ENCODE measurements around the gene PAGE2B.
"Not testable (repeated sequence)": the region's sequence is repeated elsewhere in the genome, so short reads cannot be mapped to it uniquely, and the experiment has no call there.

PAGE2B gene

GRCh38 chrX:55030271-55031205 is 44.3 kb upstream of the PAGE2B start, which contains the start of gene ALAS2:
TSS of gene ALAS2 (minus strand) at chrX:55030977. CDS start at chrX:55026000, 4,977 bp downstream.
- no peak within 1 kb of the TSS for H3K4me3 ChIP-seq (replicated peaks; ENCODE audit: low read depth, low read length)
- no peak for DNase-seq (ENCODE audit: extremely low read depth, low read depth)
- TF ChIP-seq, protein P1, sequence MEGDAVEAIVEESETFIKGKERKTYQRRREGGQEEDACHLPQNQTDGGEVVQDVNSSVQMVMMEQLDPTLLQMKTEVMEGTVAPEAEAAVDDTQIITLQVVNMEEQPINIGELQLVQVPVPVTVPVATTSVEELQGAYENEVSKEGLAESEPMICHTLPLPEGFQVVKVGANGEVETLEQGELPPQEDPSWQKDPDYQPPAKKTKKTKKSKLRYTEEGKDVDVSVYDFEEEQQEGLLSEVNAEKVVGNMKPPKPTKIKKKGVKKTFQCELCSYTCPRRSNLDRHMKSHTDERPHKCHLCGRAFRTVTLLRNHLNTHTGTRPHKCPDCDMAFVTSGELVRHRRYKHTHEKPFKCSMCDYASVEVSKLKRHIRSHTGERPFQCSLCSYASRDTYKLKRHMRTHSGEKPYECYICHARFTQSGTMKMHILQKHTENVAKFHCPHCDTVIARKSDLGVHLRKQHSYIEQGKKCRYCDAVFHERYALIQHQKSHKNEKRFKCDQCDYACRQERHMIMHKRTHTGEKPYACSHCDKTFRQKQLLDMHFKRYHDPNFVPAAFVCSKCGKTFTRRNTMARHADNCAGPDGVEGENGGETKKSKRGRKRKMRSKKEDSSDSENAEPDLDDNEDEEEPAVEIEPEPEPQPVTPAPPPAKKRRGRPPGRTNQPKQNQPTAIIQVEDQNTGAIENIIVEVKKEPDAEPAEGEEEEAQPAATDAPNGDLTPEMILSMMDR (IDR thresholded peaks at IDR 0.05; ENCODE audit: low read depth, low read length, missing control alignments), result no peak

- no peak overlapping the region for H3K4me3 ChIP-seq (replicated peaks; ENCODE audit: low read depth, low read length)
- DNase-seq (ENCODE audit: extremely low read depth, low read depth), result no peak
- TF ChIP-seq, protein P1 (IDR thresholded peaks at IDR 0.05; ENCODE audit: low read depth, low read length, missing control alignments), result no peak
Measured at GRCh38 chrX:55033429-55033828, 41.4 kb upstream of the PAGE2B start.

DNA sequence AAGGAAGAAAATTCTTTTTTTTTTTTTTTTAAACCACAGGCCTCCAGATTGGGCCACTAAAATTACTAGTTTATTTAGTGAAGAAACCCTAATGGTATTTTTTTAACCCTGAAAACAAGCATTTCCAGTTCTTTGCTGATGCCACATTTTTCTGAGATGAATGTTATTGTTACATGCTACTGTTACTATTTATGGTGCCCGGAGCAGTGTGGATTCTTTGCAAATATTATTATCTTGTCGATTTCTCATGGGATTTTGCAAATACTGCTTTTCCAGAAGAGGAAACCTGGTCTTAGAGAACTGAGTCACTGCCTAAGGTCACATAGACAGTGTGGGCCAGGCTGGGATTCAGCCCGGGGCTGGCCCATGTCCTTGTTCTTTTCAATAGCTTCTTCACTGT is 35.4 kb upstream of the PAGE2B start:
- TF ChIP-seq, protein P1 (IDR thresholded peaks at IDR 0.05; ENCODE audit: low read depth, low read length, missing control alignments), result no peak
- DNase-seq (ENCODE audit: extremely low read depth, low read depth), result no peak
- no peak overlapping the region for H3K4me3 ChIP-seq (replicated peaks; ENCODE audit: low read depth, low read length)

DNA sequence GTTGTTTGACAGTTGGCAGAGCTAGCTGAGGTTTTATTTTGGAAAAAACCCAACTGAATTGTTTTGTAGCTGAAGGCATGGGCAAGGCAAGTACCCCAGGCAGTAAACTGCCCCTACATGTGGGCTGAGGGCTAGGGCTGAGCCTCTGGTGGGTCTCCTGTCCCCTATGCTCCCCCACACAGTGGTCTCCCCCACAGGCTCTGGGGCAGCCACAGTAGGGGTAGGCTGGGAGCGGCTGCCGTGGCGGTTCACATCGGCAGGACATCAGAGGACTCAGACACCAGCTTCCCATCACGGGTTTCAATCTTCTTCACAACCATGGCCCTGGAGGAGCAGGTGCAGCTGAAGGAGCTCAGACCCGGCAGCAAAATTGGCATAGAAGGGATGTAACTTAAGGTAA is 33.3 kb upstream of the PAGE2B start:
- H3K4me3 ChIP-seq (replicated peaks; ENCODE audit: low read depth, low read length), result no peak overlapping the region
- TF ChIP-seq, protein P1 (IDR thresholded peaks at IDR 0.05; ENCODE audit: low read depth, low read length, missing control alignments), result no peak
- no peak for DNase-seq (ENCODE audit: extremely low read depth, low read depth)

DNA sequence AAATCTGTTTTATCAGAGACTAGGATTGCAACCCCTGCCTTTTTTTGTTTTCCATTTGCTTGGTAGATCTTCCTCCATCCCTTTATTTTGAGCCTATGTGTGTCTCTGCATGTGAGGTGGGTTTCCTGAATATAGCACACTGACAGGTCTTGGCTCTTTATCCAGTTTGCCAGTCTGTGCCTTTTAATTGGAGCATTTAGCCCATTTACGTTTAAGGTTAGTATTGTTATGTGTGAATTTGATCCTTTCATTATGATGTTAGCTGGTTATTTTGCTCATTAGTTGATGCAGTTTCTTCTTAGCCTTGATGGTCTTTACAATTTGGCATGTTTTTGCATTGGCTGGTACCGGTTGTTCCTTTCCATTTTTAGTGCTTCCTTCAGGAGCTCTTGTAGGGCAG is 24.2 kb upstream of the PAGE2B start:
- DNase-seq (ENCODE audit: extremely low read depth, low read depth); H3K4me3 ChIP-seq (replicated peaks; ENCODE audit: low read depth, low read length): not testable (repeated sequence)

DNA sequence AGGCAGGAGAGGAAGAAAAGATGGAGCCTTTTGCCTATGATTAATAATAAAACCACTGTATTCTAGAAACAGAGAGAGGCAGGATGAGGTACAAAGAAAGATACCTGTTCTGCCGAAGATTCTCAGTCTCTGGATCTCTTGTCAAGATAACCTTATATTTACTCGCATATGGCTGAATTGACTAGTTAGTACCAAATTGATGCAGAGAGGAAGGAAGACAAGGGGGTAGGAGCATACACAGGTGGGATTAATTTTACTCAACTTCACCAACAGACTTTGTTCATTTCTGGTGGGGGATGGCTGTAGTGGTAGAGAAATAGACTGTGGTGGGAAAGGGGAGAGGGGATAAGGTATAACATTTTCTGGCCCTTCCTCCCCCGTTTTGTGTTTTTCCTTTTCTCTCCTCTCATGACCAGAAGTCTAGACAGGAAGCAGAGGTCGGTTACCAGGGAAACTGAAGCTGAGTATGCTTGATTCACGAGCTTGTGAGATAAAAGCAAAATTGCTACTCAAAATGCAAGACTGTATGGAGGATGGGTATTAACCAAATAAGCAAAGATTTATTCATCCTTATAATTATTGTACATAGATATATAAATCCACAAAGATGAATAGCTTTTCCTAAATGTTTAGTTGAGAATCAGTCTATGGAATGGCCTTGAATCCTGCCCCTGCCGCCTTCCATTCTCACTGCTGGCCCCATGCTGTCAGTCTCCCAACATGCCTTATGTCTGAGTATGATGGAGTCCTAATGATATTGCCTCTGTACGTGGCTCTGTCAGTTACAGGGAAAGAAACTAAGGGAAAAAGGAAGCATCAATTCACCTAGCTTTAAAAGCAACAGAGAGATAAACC is 17.8 kb upstream of the PAGE2B start:
- H3K4me3 ChIP-seq (replicated peaks; ENCODE audit: low read depth, low read length), result no peak overlapping the region
- DNase-seq (ENCODE audit: extremely low read depth, low read depth), result no peak
- TF ChIP-seq, protein P1 (IDR thresholded peaks at IDR 0.05; ENCODE audit: low read depth, low read length, missing control alignments), result no peak

All from HFF-Myc (cell line).